T47D (cell line): ENCODE data around the gene MPV17.
"Not testable (repeated sequence)": the region's sequence is repeated elsewhere in the genome, so short reads cannot be mapped to it uniquely, and the experiment has no call there.

Experiments
- DNase-seq, 2 experiments: peaks; one replicate each; pipeline versions ENCODE4 v3.0.0 to v3.0.0-alpha.2; 2011 to 2012; ENCODE audit warnings: low read depth in 1 of 2, low spot score in 1 of 2
- JUND ChIP-seq: IDR thresholded peaks from 2 replicates; pipeline ENCODE4 v1.6.1; 2012; ENCODE audit warnings: low read depth
- in situ Hi-C: cut with HindIII; loops from 2 replicates; pipeline ENCODE4 v1.10.0; 2016; ENCODE audit warnings: low sequenced_read_pairs, low pct_unique_long_range_greater_than_20kb

Gene MPV17

GRCh38 chr2:27313882-27314645 is 8.8 kb downstream of the MPV17 start:
- in situ Hi-C loops = no loop called here
- no peak for TF ChIP-seq JUND

GRCh38 chr2:27312152-27312551 is 10.7 kb downstream of the MPV17 start:
- no peak for DNase-seq
- in situ Hi-C loops = no loop called here
- no peak for TF ChIP-seq JUND

More at GRCh38 chr2:27313882-27314645, 8.8 kb downstream of the MPV17 start:
- no peak for DNase-seq

- no peak for TF ChIP-seq JUND
- DNase-seq = no peak
- in situ Hi-C loops = no loop called here
These were observed 13.2 kb downstream of the MPV17 start for GRCh38 chr2:27309651-27310050.

GRCh38 chr2:27308359-27308881 is 14.5 kb downstream of the MPV17 start, which contains the start of gene UCN:
TSS of gene UCN (minus strand) at chr2:27308445. CDS start at chr2:27307895, 550 bp downstream.
- in situ Hi-C loops = no loop called here
- DNase-seq = no peak
- no peak for TF ChIP-seq JUND

- DNase-seq = no peak
- no peak for TF ChIP-seq JUND
- in situ Hi-C loops = no loop called here
These were observed 15.1 kb downstream of the MPV17 start for GRCh38 chr2:27307545-27308358.

GRCh38 chr2:27307287-27307544 is 15.7 kb downstream of the MPV17 start:
- DNase-seq = no peak
- in situ Hi-C loops = no loop called here
- no peak for TF ChIP-seq JUND

- no peak for TF ChIP-seq JUND
- in situ Hi-C loops = no loop called here
- DNase-seq = no peak
These were observed 16.2 kb downstream of the MPV17 start for GRCh38 chr2:27306573-27307286.

- in situ Hi-C loops = no loop called here
These were observed 16.8 kb downstream of the MPV17 start for GRCh38 chr2:27306136-27306535.

GRCh38 chr2:27305516-27305915 is 17.4 kb downstream of the MPV17 start:
- in situ Hi-C loops = no loop called here
- no peak for DNase-seq
- TF ChIP-seq JUND = no peak

More at GRCh38 chr2:27306136-27306535, 16.8 kb downstream of the MPV17 start:
- TF ChIP-seq JUND = no peak
- no peak for DNase-seq

- in situ Hi-C loops = no loop called here
- TF ChIP-seq JUND = no peak
- no peak for DNase-seq
These were observed 18.2 kb downstream of the MPV17 start for GRCh38 chr2:27304488-27305240.

- peak; percentile 70 to 73 for DNase-seq
- TF ChIP-seq JUND = no peak
- in situ Hi-C loops = no loop called here
These were observed 19.5 kb downstream of the MPV17 start for GRCh38 chr2:27303093-27304025.

- in situ Hi-C loops, DNase-seq: not testable (repeated sequence)
These were observed 22.3 kb downstream of the MPV17 start for GRCh38 chr2:27300606-27301005.
